Effector CD4-positive, alpha-beta T cell (primary cell): Measurements from ENCODE around the gene SYTL5. TPM values are rescaled to one million over a fixed set of nuclear protein-coding genes. Genes with fewer than 3 reads are reported as not detected.
"Not testable (repeated sequence)": the region's sequence is repeated elsewhere in the genome, so short reads cannot be mapped to it uniquely, and the experiment has no call there.

ENCODE experiments used
- DNase-seq: peaks from one replicate; pipeline ENCODE4 v3.0.0-alpha.2; 2020
- total RNA-seq: gene quantifications from one replicate; lab custom pipeline; 2026; lab: John Stamatoyannopoulos, UW

The SYTL5 gene
- not detected for total RNA-seq

DNA sequence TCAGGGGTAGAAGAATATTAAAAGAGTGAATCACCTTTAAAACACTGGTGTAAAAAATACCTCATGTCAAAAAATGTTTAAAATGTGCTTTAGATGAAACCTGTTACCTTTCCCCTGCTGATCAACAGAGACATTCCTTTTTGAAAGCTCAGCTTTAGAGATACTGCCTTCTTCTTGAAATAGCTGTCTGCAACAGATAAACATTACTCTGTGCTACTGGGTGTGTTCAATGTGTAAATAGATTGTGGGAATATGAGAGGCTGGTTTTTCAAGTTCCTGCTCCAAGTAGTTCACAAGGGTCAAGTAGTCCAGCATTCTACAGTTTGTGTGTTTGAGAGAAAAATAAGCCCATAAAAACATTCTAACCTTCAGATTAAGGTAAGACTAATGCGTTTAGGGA lies at the start of gene SYTL5:
Gene SYTL5 (plus strand): TSS at position 263 of the 400 bp plus-strand sequence. CDS start 27,337 bp downstream, outside the sequence.
- no peak for DNase-seq

DNA sequence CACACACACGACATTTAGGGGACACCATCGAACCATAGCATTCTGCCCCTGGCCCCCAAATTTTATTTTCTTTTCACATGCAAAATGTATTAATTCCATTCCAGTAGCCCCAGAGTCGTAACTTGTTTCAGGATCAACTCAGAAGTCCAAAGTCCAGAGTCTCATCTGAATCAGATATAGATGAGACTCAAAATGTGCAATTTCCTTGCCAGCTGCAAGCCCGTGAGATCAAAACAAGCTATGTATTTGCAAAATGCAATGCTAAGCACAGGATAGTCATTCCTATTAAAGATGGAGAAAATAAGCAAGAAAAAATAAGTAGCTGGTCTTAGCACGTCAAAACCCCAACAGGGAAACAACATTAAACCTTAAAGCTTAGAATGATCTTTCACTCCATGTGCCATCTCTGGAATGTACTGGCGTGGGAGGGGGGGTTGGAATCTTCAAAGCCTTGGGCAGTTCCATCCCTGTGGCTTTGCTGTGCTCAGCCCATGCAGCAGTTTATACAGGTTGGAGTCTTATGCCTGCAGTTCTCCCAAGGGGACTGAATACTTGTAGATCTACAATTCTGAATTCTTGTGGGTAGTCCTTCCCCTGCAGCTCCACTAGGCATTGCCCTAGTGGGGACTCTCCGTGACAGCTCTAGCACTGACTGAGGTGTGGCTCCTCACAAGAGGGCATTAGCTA lies 47.7 kb upstream of the SYTL5 start:
- no peak for DNase-seq

DNA sequence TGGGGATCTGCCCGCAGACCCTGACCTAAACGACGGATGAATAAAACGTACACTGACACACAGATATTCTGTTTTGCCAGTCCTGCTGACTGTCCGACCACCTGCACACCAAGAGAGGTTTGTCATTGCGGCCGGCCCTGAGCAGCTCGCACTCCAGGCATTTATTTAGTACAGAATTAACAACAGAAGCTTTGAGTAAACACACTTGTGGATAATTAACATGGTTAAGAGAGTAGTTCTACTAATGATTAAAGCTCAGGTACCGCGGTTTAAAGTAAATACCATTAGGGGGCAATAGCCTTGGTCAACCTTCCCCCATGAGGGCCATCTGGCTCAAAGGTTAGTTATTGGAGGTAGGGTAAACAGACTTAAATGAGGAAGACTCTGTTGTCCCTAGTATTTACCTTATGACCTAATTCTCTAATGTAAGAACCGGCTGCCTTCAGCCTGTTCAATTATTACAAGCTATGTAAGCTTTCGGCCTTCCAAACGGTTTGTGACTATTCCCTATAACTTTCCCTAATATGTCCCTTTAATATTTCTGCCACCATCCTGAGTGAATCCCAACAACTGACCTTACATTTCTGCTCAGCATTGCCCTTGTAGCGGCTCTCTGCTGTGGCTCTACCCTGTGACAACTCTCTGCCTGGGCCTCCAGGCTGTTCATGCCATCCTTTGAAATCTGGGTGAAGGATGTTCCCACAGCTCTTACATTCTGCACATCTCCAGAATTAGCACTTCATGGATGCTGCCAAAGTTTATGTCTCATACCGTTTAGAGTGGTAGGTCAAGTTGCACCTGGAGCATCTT lies 46.9 kb upstream of the SYTL5 start:
- DNase-seq: no peak

DNA sequence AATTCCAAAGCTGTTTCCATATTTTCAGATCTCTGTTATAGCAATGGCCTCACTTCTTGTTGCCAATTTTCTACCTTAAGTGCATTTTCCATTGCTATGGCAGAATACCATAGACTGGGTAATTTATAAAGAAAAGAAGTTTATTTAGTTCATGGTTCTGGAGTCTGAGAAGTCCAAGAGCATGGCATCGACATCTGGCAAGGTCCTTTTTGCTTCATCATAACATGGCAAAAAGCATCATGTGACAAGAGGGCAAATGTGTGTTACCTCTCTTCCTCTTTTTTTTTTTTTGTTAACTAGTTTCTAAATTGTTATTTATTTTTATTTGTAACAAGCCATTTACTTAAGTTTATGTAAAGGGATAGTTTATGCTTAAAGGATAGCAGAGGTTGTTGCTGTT lies 45.2 kb upstream of the SYTL5 start:
- no peak for DNase-seq

DNA sequence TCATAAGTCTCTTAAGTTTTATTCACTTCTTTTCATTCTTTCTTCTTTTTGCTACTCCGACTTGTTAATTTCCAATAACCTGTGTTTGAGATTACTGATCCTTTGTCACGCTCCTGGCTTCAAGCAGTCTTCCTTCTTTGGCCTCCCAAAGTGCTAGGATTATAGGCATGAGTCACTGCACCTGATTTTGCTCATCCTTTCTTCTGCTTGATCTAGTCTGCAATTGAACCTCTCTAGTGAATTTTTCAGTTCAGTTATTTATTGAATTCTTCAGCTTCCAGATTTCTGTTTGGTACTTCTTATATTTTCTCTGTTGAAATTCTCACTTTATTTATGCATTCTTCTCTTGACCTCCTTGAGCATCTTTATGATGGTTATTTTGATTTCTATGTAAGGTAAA lies 38.6 kb upstream of the SYTL5 start:
- DNase-seq: no peak

- no peak for DNase-seq
Observed at GRCh38 chrX:37975421-37975820, 30.9 kb upstream of the SYTL5 start.

DNA sequence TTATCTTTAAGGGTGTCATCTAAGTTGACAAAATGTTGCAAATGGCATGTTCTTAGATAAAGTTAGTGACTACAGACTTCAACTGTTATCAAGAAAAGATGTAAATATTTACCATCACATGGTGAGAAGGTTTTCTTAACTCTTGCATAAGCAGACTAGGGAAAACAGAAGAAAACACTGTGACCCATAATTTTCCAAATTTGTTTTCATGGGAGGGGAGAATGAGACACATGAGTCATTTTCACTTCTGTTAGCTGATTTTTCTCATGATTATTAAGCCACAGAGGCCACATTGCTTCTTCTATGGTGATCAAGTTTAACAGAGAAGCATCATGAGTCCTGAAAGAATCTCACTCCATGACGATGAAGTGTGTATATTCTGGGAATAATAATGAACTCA lies 30.2 kb upstream of the SYTL5 start:
- DNase-seq: no peak

GRCh38 chrX:37984880-37985279 lies 21.5 kb upstream of the SYTL5 start:
- no peak for DNase-seq

- DNase-seq: no peak
Observed at GRCh38 chrX:37986893-37987292, 19.5 kb upstream of the SYTL5 start.

DNA sequence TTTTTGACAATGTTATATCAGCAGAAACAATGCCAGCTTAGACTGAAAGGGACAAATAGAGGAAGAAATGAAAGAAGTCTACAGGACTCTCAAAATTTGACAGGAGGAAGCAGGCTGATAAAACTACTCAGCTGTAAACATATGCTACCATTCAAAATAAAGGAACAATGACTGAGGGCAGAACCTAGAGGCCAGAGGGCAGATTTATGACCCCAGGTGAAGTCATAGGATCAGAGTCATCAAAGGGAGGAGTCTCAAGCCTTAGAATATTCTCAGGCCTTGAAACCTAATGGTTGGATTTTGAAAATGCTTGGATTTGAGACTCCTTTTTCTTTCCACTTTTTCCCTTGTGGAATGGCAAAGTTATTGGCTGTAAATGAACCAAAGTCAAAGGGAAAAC lies 17.0 kb upstream of the SYTL5 start:
- DNase-seq: no peak

- DNase-seq: not testable (repeated sequence)
Observed at GRCh38 chrX:37991303-37991702, 15.1 kb upstream of the SYTL5 start.

GRCh38 chrX:37993176-37993575 lies 13.2 kb upstream of the SYTL5 start:
- DNase-seq: no peak

DNA sequence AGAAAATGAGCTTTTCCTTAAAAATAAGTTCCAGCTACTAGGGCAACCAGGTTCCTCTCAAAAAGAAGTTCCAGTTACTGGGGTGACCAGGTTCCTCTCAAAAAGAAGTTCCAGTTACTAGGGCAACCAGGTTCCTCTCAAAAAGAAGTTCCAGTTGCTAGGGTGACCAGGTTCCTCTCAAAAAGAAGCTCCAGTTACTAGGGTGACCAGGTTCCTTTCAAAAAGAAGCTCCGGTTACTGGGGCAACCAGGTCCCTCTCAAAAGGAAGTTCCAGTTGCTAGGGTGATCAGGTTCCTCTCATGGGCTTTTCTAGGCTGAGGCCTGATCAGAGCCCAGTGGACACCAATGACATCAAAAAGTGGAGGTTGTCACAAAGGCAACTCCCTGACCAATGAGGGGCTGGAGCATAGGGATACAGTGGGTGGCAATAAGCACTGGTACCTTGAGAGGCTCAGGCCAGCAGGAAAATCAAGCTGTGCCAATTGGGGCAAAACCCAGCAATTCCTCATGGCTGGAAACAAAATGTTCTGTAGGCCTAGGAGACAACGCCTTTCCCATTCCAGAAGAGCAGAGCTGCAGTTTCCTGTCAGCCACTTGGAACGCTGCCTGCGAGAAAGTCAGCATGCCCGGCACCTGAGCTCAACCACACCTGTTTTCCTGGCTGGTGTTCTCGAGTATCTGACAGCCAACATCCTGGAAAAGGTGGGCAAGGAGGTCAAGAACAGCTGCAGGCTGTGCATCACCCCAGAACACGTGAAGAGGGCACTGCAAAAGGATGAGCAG lies 12.3 kb upstream of the SYTL5 start:
- no peak for DNase-seq

DNA sequence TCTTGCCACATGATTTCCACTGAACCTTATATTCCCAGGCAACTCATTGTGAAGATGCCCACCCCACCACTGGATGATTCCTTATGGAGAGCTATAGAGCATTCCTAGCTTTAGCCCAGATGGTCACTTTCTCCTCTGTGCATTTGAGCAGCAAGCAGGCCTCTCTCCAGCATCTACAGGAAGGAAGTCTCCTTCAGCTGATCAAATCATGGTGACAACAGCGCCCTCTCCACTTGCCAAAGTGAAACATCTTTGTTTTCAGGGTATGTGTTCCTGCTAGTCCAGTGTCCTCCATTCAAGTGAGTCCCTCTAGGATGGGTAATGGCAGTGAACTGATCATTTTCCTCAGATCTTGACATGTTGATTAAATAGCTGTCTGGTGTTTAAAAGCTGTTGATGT lies 10.9 kb upstream of the SYTL5 start:
- DNase-seq: no peak

GRCh38 chrX:37997096-37997495 lies 9.3 kb upstream of the SYTL5 start:
- DNase-seq: no peak

DNA sequence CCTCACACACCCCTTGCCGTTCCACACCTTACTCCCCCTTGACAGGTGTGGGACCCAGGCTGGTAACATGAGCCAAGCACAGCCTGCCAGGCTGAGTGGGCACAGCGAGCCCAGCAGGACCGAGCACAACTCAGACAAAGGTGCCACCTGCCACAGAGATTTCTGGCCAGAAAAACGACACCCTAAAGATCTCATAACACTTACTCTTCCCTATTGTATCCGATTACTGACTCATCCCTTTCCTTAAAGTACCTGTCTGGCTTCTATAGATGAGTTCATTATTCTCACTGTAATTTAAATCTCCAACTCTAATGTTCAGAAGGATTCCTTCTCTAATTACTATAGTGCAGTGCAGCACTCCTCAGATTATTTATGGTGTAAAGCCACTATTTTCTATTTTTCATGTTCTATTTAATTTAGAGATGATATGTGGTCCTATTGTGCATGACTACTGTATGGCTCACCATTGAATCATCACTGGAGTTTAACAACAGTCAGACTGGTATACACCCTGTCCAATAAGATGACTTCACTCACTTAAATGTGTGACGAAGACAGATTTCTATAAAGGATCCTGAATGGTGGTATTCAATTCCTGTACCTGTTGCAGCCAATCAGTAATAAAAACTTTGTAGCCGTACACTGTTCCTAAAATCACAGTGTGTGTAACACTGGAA lies 7.6 kb upstream of the SYTL5 start:
- no peak for DNase-seq

GRCh38 chrX:38000706-38001105 lies 5.6 kb upstream of the SYTL5 start:
- DNase-seq: no peak

GRCh38 chrX:38004046-38004445 lies 2.3 kb upstream of the SYTL5 start:
- no peak for DNase-seq

- DNase-seq: no peak
Observed at GRCh38 chrX:38006778-38007177, 425 bp downstream of the SYTL5 start.

GRCh38 chrX:38008658-38009057 lies 2.3 kb downstream of the SYTL5 start:
- DNase-seq: no peak

GRCh38 chrX:38009641-38010040 lies 3.3 kb downstream of the SYTL5 start:
- no peak for DNase-seq

DNA sequence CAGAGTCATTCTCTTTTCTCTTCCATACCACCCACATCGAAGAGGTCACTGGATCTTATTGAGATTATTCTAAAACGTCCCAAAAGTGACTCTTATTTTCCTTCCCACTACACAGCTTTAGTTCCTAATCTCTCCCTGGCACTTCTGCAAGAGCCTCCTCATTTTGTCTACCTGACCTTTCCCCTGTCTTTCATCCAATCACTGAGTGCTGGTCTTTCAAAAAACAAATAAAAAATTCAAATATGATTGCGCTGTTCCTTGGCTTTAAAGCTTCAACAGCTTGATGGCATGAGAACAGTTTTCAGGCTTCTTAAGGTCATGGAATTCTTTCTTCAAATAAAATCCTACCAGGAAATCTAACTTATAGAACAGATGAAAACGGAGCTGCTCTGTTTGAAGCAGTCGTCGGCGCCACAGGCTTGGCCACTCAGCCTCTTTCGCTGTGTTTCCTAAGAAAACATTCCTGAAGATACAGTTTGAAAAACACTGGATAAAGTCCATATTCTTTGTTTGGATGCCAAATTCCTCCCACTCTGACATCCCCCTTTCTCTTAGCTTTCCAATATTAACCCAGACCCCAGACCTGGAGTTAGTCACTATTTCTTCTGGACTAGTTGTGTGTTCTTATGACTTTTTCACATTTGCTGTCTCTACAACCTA lies 12.5 kb downstream of the SYTL5 start:
- no peak for DNase-seq
